ENCODE measurements around the gene PCNX1.

DNA sequence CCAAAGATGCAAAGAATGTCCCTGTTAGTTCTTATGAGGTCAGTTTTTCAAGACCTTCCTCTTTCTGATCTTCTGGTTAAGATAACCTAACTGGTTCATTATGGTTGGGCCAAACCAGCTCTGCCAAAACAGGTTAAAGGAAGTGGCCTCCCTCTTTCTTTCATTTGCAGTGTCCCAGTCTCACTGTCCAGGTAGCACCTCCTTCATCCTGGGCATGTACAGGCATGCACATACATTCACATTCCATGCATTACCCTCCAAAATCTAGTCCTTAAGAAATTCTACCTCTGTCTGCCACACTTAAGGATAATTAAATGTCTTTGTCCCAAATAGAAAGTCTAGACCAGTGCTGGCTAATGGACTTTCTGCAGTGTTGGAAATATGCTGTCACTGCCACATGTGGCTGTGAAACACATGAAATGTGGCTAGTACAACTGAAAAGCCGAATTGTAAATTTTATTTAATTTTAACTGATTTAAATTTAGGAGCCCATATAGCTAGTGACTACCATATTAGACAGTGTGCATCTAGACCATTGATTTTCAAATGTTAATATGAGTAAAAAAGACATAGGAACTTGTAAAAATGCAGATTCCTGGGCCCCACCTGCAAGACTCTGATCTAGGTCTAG lies 169.3 kb downstream of the PCNX1 start:
- TF ChIP-seq, protein P1, sequence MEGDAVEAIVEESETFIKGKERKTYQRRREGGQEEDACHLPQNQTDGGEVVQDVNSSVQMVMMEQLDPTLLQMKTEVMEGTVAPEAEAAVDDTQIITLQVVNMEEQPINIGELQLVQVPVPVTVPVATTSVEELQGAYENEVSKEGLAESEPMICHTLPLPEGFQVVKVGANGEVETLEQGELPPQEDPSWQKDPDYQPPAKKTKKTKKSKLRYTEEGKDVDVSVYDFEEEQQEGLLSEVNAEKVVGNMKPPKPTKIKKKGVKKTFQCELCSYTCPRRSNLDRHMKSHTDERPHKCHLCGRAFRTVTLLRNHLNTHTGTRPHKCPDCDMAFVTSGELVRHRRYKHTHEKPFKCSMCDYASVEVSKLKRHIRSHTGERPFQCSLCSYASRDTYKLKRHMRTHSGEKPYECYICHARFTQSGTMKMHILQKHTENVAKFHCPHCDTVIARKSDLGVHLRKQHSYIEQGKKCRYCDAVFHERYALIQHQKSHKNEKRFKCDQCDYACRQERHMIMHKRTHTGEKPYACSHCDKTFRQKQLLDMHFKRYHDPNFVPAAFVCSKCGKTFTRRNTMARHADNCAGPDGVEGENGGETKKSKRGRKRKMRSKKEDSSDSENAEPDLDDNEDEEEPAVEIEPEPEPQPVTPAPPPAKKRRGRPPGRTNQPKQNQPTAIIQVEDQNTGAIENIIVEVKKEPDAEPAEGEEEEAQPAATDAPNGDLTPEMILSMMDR (IDR thresholded peaks at IDR 0.05; ENCODE audit: low read depth, low read length), result no peak
- TF ChIP-seq POLR2A (IDR thresholded peaks at IDR 0.05; ENCODE audit: extremely low read depth, insufficient read length), result no peak
